Fibroblast of mammary gland (primary cell): ENCODE data around the gene TMEM260.

ENCODE experiments used
- DNase-seq: peaks from one replicate; pipeline ENCODE4 v3.0.0-alpha.2; 2010; ENCODE audit warnings: low read depth
- H3K4me3 ChIP-seq: 2 replicates; pipeline ENCODE4 v1.5.1; 2011; ENCODE audit warnings: low read depth, mild to moderate bottlenecking, low read length, moderate library complexity; ENCODE audit not compliant: control insufficient read depth
- TF ChIP-seq, protein P1 (sequence below): conservative IDR thresholded peaks from 2 replicates; pipeline ENCODE4 v1.5.1; 2011; ENCODE audit warnings: low read depth, low read length, inconsistent platforms; ENCODE audit not compliant: control insufficient read depth, insufficient read depth

The TMEM260 gene

DNA sequence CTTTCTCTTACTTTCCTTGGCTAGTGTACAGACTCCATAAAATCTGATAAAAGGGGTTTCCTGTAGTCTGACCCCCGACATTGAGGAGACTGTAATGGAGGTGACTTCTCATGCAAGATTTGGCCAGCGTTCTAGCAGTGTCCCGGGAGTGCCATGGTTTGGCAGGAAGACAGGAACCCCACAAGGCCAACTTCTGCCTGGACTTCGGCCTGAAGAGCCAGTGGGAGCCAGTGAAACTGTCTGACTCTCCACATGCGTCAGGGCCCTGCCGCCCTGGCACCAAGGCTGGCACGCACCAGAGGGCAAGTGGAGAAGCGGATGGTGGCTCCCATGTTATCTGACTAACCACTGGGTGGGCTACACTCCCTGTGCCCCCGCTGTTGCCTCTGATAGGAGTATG, 70.5 kb downstream of the TMEM260 start:
- TF ChIP-seq, protein P1, sequence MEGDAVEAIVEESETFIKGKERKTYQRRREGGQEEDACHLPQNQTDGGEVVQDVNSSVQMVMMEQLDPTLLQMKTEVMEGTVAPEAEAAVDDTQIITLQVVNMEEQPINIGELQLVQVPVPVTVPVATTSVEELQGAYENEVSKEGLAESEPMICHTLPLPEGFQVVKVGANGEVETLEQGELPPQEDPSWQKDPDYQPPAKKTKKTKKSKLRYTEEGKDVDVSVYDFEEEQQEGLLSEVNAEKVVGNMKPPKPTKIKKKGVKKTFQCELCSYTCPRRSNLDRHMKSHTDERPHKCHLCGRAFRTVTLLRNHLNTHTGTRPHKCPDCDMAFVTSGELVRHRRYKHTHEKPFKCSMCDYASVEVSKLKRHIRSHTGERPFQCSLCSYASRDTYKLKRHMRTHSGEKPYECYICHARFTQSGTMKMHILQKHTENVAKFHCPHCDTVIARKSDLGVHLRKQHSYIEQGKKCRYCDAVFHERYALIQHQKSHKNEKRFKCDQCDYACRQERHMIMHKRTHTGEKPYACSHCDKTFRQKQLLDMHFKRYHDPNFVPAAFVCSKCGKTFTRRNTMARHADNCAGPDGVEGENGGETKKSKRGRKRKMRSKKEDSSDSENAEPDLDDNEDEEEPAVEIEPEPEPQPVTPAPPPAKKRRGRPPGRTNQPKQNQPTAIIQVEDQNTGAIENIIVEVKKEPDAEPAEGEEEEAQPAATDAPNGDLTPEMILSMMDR: no peak

DNA sequence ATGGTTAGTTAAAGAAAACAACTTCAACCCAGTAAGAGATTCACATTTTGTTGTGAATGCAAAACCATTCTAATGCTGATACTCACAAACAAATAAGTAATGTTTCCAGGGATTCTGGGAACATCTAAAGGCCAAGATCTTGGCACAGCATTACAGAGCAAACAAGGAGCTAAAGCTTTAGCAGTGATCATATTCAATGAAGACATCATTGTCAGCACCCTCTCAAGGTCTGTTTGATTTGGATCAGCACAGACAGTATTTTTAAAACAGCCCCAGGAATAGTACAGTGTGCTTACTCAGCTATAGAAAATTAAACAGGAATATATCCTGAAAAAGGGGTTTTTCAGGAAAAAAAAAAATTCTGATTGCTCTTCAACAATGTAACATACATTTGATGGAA, 71.4 kb downstream of the TMEM260 start:
- TF ChIP-seq, protein P1: no peak
- H3K4me3 ChIP-seq: no peak overlapping the region
- no peak for DNase-seq

More for the DNA sequence above, 70.5 kb downstream of the TMEM260 start:
- H3K4me3 ChIP-seq: no peak overlapping the region
- DNase-seq: no peak

DNA sequence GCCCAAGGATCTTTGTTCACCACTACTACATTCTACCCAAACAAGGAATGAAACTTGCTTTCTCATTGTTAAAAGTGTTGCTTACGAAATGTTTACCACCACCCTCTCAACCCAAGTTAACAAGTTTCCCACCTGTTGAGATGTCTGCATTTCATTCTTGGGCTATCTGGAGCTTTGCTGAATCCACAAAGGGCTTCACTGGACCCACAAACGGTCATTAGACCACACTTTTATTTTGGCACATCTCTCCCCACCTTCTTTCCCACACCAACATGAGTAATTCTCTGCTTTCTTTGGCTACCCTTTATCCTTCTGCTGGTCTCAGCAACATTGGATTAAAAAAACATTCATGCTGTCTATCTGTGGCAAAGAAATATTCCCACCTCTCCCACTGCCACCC, 78.0 kb downstream of the TMEM260 start:
- DNase-seq: no peak
- TF ChIP-seq, protein P1: no peak
- H3K4me3 ChIP-seq: no peak overlapping the region

DNA sequence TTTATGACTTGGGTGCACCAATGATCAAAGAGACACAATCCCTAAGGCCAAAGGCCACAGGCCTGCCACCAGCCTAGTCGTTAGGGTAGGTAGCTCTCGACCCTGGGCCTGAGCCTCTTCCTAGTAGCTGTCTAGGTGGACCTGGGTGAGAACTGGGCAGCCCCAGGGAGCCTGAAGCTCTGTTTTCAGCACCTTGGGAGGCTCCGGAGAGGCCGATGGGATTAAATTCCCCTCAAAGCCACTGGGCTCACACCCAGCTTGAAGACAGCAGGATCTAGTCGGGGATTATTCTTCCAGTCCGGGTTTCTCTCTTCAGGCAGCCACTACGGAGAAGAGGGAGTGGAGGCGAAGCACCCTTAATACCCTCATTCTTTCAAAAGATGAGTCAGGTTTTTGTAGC, 79.8 kb downstream of the TMEM260 start:
- no peak for DNase-seq
- H3K4me3 ChIP-seq: no peak overlapping the region
- TF ChIP-seq, protein P1: no peak

DNA sequence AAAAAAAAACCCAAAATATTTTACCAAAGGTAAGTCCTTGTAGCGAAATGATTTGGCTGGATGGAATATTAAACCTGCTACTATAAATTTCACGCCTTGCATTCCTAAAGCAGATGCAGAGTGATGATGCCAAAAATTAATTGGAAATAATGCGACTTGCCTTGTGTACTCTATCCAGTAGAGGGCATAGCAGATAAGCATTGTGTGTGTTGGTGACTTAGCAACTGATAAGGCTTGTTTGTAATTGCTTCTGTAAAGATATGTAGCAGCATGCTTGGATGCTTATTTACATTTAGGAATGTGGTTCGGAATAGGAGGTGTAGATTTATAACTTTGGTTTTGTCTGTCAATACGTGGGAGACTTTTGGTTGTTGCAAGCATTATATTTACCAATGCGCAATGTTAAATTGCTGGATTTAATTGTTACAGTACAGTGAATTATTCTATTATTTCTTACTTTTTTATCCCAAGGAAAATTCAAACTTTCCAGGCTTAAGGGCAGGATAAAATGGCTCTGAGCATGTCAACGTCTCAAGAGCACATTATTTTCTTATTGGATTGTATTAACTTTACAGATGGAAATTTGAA, 80.5 kb downstream of the TMEM260 start:
- TF ChIP-seq, protein P1: peak; percentile 79
- peak; percentile 56 for DNase-seq
- H3K4me3 ChIP-seq: no peak overlapping the region

DNA sequence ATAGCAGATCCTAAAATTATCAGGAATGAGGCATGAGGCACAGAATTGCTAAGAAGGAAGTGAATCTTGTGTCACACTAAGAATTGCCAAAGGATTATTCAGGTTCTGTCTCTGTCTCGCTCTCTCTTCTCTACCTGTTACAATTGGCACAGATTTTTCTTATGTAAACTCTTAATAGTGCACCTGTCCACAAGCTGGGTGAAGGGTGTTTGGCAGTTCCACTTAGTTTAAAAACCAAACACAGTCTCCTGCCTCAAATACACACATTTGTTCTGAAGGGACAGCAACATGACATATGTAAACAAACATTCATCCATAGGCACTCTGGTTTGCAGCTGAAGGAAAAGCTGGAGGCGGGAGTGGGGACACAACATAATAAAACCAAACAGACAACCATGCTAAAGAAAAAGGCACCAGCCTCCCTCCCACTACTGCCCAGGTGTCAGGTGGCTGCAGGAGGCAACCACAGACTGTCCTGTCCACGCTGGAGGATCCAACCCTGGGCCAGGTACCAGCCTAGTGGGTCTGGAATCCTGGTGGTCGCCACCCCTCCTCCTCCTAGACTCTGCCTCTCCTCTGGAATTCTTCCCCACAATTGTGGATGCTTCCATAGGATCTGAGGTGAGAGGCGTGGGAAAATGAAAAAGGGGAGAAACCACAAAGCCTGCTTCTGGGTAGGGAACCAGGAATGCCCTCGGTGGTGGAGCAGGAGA, 81.2 kb downstream of the TMEM260 start:
- no peak for DNase-seq
- no peak overlapping the region for H3K4me3 ChIP-seq
- TF ChIP-seq, protein P1: no peak

DNA sequence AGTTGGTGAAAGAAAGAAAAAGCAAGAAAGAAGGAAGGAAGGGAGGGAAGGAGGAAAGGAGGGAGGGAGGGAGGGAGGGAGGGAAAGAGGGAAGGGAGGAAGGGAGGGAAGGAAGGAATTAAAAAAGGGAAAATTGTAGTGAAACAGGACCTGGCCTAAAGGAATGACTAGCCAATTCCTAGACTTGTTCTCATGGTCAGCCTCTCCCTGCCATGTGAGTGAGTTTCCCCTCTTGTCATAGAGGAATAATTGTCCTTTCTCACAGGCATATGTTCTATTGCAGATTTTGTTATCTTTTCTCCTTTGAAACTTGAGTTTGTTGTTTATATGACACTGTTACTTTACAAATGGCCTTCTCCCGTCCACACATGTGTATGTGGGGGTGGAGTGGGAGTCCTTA, 81.9 kb downstream of the TMEM260 start:
- no peak overlapping the region for H3K4me3 ChIP-seq
- DNase-seq: no peak
- TF ChIP-seq, protein P1: no peak
